ENCODE results near the gene JPH3. TPM values are rescaled to one million over a fixed set of nuclear protein-coding genes. Genes with fewer than 3 reads are reported as not detected.

Gene JPH3
- polyA plus RNA-seq, 3 donors = not detected

GRCh38 chr16:87615621-87616041, 13.3 kb downstream of the JPH3 start:
- Mint-ChIP-seq H3K4me1 (no peaks in the 10 kb centered on the region), H3K27ac (no peak overlapping the region), H3K4me3 (no peak overlapping the region), H3K27me3 (ENCODE audit: low read depth in 3 of 3) (peaks cover 13 to 20% (median 13%) of the 10 kb centered on the region in 3 donors), H3K36me3 (no peaks in the 10 kb centered on the region), H3K9me3 (peaks cover 0 to 2% (median 0%) of the 10 kb centered on the region in 7 donors)
- Histone ChIP-seq H3K9me3 (replicated peaks in 1 of 2; ENCODE audit: control insufficient read depth in 1 of 2, insufficient read depth in 1 of 2, low read length in 2 of 2) (no peaks in the 10 kb centered on the region), H3K4me2 (replicated peaks; ENCODE audit: extremely low read depth, low read length, poor library complexity, severe bottlenecking) (no peak overlapping the region), H3K27ac (ENCODE audit: low read depth in 1 of 2, low read length in 2 of 2) (no peak overlapping the region), H3K9ac (ENCODE audit: insufficient read depth, low read length, poor library complexity, severe bottlenecking) (no peak overlapping the region), H4K20me1 (ENCODE audit: insufficient read depth, low read length) (no peaks in the 10 kb centered on the region), H3K4me1 (ENCODE audit: control insufficient read depth in 1 of 2, insufficient read depth in 2 of 2, low read length in 2 of 2) (no peaks in the 10 kb centered on the region), H2AFZ (ENCODE audit: insufficient read depth, low read depth, low read length, poor library complexity, severe bottlenecking) (no peak overlapping the region), H3K4me3 (replicated peaks in 1 of 3; ENCODE audit: low read depth in 2 of 3, low read length in 3 of 3) (no peak overlapping the region), H3K27me3 (ENCODE audit: control insufficient read depth in 2 of 2, insufficient read depth in 2 of 2, low read length in 2 of 2) (no peaks in the 10 kb centered on the region), H3K79me2 (ENCODE audit: insufficient read depth, low read length) (no peaks in the 10 kb centered on the region), H3K36me3 (replicated peaks in 1 of 2; ENCODE audit: control insufficient read depth in 1 of 2, insufficient read depth in 2 of 2, low read length in 2 of 2) (no peaks in the 10 kb centered on the region)
- 85% methylated on average over 18 of the region's 19 CpGs for WGBS (ENCODE audit: insufficient coverage)
- intact Hi-C loops (cut with micrococcal nuclease) = no loop called here
- DNase-seq = no peak
- no peak for TF ChIP-seq CTCF (IDR thresholded peaks at IDR 0.05)

DNA sequence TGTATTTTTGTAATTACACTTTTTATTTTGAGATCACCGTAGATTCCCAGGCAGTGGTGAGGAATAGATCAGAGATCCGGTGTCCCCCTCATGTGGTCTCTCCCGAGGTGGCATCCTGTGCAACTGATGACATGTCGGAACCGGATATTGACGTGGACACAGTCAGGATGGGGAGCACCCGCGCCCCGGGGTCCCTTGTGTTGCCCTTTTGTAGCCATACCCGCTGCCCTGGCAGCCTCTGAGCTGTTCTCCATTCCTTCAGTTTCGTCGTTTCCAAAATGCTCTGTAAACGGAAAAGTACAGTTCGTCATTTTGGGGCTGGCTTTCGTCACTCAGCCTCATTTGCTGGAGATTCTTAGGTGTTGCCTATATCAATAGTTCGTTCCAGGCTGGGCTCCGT, 14.2 kb downstream of the JPH3 start:
- Mint-ChIP-seq H3K9me3 (peaks cover 0 to 2% (median 0%) of the 10 kb centered on the region in 7 donors), H3K4me3 (no peak overlapping the region), H3K4me1 (no peaks in the 10 kb centered on the region), H3K27ac (no peak overlapping the region), H3K27me3 (ENCODE audit: low read depth in 3 of 3) (peaks cover 13 to 26% (median 13%) of the 10 kb centered on the region in 3 donors), H3K36me3 (no peaks in the 10 kb centered on the region)
- H4K20me1 ChIP-seq (ENCODE audit: insufficient read depth, low read length) = no peaks in the 10 kb centered on the region
- TF ChIP-seq CTCF (IDR thresholded peaks at IDR 0.05) = no peak
- 87% methylated on average over 15 of the region's 17 CpGs for WGBS (ENCODE audit: insufficient coverage)
- H3K4me2 ChIP-seq (replicated peaks; ENCODE audit: extremely low read depth, low read length, poor library complexity, severe bottlenecking) = no peak overlapping the region
- H3K9me3 ChIP-seq (replicated peaks in 1 of 2; ENCODE audit: control insufficient read depth in 1 of 2, insufficient read depth in 1 of 2, low read length in 2 of 2) = no peaks in the 10 kb centered on the region
- H3K27me3 ChIP-seq (ENCODE audit: control insufficient read depth in 2 of 2, insufficient read depth in 2 of 2, low read length in 2 of 2) = no peaks in the 10 kb centered on the region
- intact Hi-C loops (cut with micrococcal nuclease) = no loop called here
- no peaks in the 10 kb centered on the region for H3K36me3 ChIP-seq (replicated peaks in 1 of 2; ENCODE audit: control insufficient read depth in 1 of 2, insufficient read depth in 2 of 2, low read length in 2 of 2)
- no peaks in the 10 kb centered on the region for H3K79me2 ChIP-seq (ENCODE audit: insufficient read depth, low read length)
- no peak overlapping the region for H3K4me3 ChIP-seq (replicated peaks in 1 of 3; ENCODE audit: low read depth in 2 of 3, low read length in 3 of 3)
- no peak overlapping the region for H3K27ac ChIP-seq (ENCODE audit: low read depth in 1 of 2, low read length in 2 of 2)
- no peak overlapping the region for H3K9ac ChIP-seq (ENCODE audit: insufficient read depth, low read length, poor library complexity, severe bottlenecking)
- no peaks in the 10 kb centered on the region for H3K4me1 ChIP-seq (ENCODE audit: control insufficient read depth in 1 of 2, insufficient read depth in 2 of 2, low read length in 2 of 2)
- no peak overlapping the region for H2AFZ ChIP-seq (ENCODE audit: insufficient read depth, low read depth, low read length, poor library complexity, severe bottlenecking)
- DNase-seq = no peak
